Body of pancreas (tissue), 4 donors: ENCODE data around the gene ST8SIA5.

Source experiments
- POLR2A ChIP-seq, 3 donors: fragments of 450-650 bp; IDR thresholded peaks; one replicate each; pipeline ENCODE4 v1.6.1; 2016; ENCODE audit warnings: antibody characterized with exemption in 3 of 3, mild to moderate bottlenecking in 2 of 3
- TF ChIP-seq, protein P1 (sequence below), 7 experiments: fragments of 450-650 bp in 4 of 7; fragments of 200-600 bp in 3 of 7; sonication (generic) in 3 of 7; IDR thresholded peaks; one replicate each; pipeline ENCODE4 v1.5.1; 2016 to 2019; ENCODE audit warnings: antibody characterized with exemption in 7 of 7

DNA sequence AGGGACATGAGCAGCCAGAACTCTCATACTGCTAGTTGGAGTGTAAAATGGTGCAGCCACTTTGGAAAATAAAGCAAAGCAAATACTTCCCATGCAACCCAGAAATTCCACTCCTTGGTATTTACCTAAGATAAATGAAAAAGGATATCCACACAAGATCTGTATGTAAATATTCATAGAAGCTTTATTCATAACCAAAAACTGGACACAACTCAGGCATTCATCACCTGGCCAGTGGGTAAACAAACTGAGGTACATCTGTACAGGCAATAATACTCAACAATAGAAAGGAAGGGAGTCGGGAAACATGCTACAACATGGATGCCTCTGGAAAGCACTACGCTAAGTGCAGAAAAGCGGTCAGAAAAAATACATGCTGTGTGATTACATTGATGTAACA is 97.4 kb downstream of the ST8SIA5 start:
- TF ChIP-seq, protein P1, sequence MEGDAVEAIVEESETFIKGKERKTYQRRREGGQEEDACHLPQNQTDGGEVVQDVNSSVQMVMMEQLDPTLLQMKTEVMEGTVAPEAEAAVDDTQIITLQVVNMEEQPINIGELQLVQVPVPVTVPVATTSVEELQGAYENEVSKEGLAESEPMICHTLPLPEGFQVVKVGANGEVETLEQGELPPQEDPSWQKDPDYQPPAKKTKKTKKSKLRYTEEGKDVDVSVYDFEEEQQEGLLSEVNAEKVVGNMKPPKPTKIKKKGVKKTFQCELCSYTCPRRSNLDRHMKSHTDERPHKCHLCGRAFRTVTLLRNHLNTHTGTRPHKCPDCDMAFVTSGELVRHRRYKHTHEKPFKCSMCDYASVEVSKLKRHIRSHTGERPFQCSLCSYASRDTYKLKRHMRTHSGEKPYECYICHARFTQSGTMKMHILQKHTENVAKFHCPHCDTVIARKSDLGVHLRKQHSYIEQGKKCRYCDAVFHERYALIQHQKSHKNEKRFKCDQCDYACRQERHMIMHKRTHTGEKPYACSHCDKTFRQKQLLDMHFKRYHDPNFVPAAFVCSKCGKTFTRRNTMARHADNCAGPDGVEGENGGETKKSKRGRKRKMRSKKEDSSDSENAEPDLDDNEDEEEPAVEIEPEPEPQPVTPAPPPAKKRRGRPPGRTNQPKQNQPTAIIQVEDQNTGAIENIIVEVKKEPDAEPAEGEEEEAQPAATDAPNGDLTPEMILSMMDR (IDR thresholded peaks at IDR 0.05): no peak
- no peak for TF ChIP-seq POLR2A (IDR thresholded peaks at IDR 0.05)
